Fibroblast of villous mesenchyme (primary cell): ENCODE results near the gene IGLL1. TPM values are rescaled to one million over a fixed set of nuclear protein-coding genes. Genes with fewer than 3 reads are reported as not detected.
"Not testable (repeated sequence)": the region's sequence is repeated elsewhere in the genome, so short reads cannot be mapped to it uniquely, and the experiment has no call there.

Experiments
- DNase-seq: peaks from one replicate; pipeline ENCODE4 v3.0.0-alpha.2; 2010; ENCODE audit warnings: low read depth
- H3K4me3 ChIP-seq: 2 replicates; pipeline ENCODE4 v1.5.1; 2011; ENCODE audit warnings: low read depth, mild to moderate bottlenecking, low read length
- total RNA-seq: library from RNA; depleted of rRNA; stranded (reverse); fragments of >200 nt; gene quantifications from 2 replicates; pipeline ENCODE4 v1.2.3, GENCODE V29; 2012
- TF ChIP-seq, protein P1 (sequence below): IDR thresholded peaks from 2 replicates; pipeline ENCODE4 v1.5.1; 2012; ENCODE audit warnings: low read depth, mild to moderate bottlenecking, low read length; ENCODE audit not compliant: insufficient read depth

The IGLL1 gene
- not detected in 2 replicates for total RNA-seq

- TF ChIP-seq, protein P1, sequence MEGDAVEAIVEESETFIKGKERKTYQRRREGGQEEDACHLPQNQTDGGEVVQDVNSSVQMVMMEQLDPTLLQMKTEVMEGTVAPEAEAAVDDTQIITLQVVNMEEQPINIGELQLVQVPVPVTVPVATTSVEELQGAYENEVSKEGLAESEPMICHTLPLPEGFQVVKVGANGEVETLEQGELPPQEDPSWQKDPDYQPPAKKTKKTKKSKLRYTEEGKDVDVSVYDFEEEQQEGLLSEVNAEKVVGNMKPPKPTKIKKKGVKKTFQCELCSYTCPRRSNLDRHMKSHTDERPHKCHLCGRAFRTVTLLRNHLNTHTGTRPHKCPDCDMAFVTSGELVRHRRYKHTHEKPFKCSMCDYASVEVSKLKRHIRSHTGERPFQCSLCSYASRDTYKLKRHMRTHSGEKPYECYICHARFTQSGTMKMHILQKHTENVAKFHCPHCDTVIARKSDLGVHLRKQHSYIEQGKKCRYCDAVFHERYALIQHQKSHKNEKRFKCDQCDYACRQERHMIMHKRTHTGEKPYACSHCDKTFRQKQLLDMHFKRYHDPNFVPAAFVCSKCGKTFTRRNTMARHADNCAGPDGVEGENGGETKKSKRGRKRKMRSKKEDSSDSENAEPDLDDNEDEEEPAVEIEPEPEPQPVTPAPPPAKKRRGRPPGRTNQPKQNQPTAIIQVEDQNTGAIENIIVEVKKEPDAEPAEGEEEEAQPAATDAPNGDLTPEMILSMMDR: no peak
- H3K4me3 ChIP-seq: no peak within 1 kb of the TSS
- no peak for DNase-seq
Measured at GRCh38 chr22:23579870-23580575, at the start of gene IGLL1. Gene IGLL1, minus strand, starts transcription at chr22:23580290. Its CDS starts 100 bp downstream, at chr22:23580190.

GRCh38 chr22:23628056-23628743 lies 48.1 kb upstream of the IGLL1 start:
- DNase-seq, H3K4me3 ChIP-seq: not testable (repeated sequence)

GRCh38 chr22:23627401-23628055 lies 47.4 kb upstream of the IGLL1 start:
- not testable (repeated sequence) for H3K4me3 ChIP-seq
- DNase-seq: peak; percentile 39
- TF ChIP-seq, protein P1: peak; percentile 52

- no peak for DNase-seq
- no peak overlapping the region for H3K4me3 ChIP-seq
- TF ChIP-seq, protein P1: no peak
Measured at GRCh38 chr22:23626286-23626975, 46.3 kb upstream of the IGLL1 start.

- TF ChIP-seq, protein P1: no peak
- no peak overlapping the region for H3K4me3 ChIP-seq
- DNase-seq: no peak
Measured at GRCh38 chr22:23622634-23623033, 42.5 kb upstream of the IGLL1 start.

DNA sequence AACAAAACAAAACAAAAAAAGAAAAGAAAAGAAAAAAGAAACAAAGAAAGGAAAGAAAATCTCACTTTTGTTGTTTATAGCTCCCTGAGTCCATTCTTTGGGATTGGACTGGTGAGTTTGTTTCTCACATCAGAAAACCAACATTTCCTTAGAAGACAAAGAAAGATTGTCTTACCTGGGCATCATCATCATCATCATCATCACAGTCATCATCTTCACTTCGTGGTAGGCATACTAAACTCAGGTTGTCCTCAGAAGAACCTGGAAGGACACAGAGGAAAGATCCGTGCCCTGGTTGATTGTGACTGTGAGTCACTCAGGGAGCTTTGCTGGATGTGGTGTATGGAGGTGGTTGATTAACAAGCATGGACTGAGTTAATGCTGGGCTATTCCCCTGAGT lies 41.8 kb upstream of the IGLL1 start:
- not testable (repeated sequence) for H3K4me3 ChIP-seq, DNase-seq

GRCh38 chr22:23621082-23621780 lies 41.1 kb upstream of the IGLL1 start:
- TF ChIP-seq, protein P1: no peak
- no peak for DNase-seq
- no peak overlapping the region for H3K4me3 ChIP-seq
